ENCODE results near the gene FAM47E.

DNA sequence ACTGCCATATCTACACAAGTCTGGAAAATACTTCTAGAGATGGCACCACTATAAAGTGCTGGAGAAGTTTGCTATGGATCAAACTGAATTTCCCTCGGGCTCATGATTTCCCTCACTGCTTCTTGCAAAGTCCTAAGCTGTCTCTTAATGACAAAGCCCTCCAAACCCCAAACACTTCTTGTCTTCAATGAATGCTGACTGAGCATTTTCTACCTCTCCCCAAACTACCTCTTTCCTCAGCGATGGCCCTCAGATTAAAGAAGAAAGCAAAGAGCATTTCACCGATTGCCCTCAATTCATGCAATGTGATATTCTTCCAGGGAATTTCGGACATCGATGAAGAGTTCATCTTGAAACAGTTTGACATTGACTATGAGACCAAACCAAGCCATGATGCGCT is 19.7 kb downstream of the FAM47E start:
- TF ChIP-seq, protein P1, sequence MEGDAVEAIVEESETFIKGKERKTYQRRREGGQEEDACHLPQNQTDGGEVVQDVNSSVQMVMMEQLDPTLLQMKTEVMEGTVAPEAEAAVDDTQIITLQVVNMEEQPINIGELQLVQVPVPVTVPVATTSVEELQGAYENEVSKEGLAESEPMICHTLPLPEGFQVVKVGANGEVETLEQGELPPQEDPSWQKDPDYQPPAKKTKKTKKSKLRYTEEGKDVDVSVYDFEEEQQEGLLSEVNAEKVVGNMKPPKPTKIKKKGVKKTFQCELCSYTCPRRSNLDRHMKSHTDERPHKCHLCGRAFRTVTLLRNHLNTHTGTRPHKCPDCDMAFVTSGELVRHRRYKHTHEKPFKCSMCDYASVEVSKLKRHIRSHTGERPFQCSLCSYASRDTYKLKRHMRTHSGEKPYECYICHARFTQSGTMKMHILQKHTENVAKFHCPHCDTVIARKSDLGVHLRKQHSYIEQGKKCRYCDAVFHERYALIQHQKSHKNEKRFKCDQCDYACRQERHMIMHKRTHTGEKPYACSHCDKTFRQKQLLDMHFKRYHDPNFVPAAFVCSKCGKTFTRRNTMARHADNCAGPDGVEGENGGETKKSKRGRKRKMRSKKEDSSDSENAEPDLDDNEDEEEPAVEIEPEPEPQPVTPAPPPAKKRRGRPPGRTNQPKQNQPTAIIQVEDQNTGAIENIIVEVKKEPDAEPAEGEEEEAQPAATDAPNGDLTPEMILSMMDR (IDR thresholded peaks at IDR 0.05; ENCODE audit: poor library complexity), result no peak
- TF ChIP-seq EZH2phosphoT487 (IDR thresholded peaks at IDR 0.05; ENCODE audit: low read depth, severe bottlenecking, unreplicated experiment), result no peak
- TF ChIP-seq EZH2 (IDR thresholded peaks at IDR 0.05; ENCODE audit: borderline replicate concordance), result no peak

Measured in hepatocyte (in vitro differentiated cells).